OCI-LY1 (cell line): ENCODE data around the gene PPCDC.
"Not testable (repeated sequence)": the region's sequence is repeated elsewhere in the genome, so short reads cannot be mapped to it uniquely, and the experiment has no call there.

Experiments used
- H2AFZ ChIP-seq: fragments of 200-600 bp; sonication (generic), shearing (Covaris generic); 2 replicates; pipeline ENCODE4 v1.6.0; 2014; ENCODE audit warnings: antibody characterized with exemption, mild to moderate bottlenecking, low read length
- H3F3A ChIP-seq: fragments of 200-600 bp; sonication (generic), shearing (Covaris generic); 2 replicates; pipeline ENCODE4 v1.6.0; 2014; ENCODE audit warnings: mild to moderate bottlenecking, antibody characterized with exemption, low read length, moderate library complexity; ENCODE audit not compliant: insufficient read depth
- H3K27ac ChIP-seq: fragments of 200-600 bp; sonication (generic); 2 replicates; pipeline ENCODE4 v1.5.1; 2014; ENCODE audit warnings: low read length, mixed run types, mild to moderate bottlenecking, low read depth; ENCODE audit not compliant: poor library complexity, severe bottlenecking
- H3K27me3 ChIP-seq: fragments of 200-600 bp; sonication (generic); 2 replicates; pipeline ENCODE4 v1.6.0; 2014; ENCODE audit warnings: antibody characterized with exemption, mild to moderate bottlenecking, low read length, moderate library complexity; ENCODE audit not compliant: insufficient read depth
- H3K36me3 ChIP-seq: fragments of 200-600 bp; sonication (generic); 2 replicates; pipeline ENCODE4 v1.6.1; 2014; ENCODE audit warnings: mild to moderate bottlenecking, antibody characterized with exemption, low read length, moderate library complexity, mixed read lengths; ENCODE audit not compliant: insufficient read depth
- H3K4me1 ChIP-seq: fragments of 200-600 bp; sonication (generic); 2 replicates; pipeline ENCODE4 v1.5.1; 2014; ENCODE audit warnings: mild to moderate bottlenecking, low read length, moderate library complexity; ENCODE audit not compliant: insufficient read depth, severe bottlenecking
- H3K4me2 ChIP-seq: fragments of 200-600 bp; sonication (generic), shearing (Covaris generic); 2 replicates; pipeline ENCODE4 v1.6.1; 2014; ENCODE audit warnings: low read length
- H3K4me3 ChIP-seq: fragments of 200-600 bp; sonication (generic); 2 replicates; pipeline ENCODE4 v1.5.1; 2014; ENCODE audit warnings: low read length, low read depth, mild to moderate bottlenecking, mixed read lengths; ENCODE audit not compliant: poor library complexity, severe bottlenecking
- H3K79me2 ChIP-seq: fragments of 200-600 bp; shearing (Covaris generic); 2 replicates; pipeline ENCODE4 v1.6.1; 2016; ENCODE audit warnings: mixed run types, low read length, mixed read lengths; ENCODE audit not compliant: insufficient read depth
- H3K9ac ChIP-seq: fragments of 200-600 bp; sonication (generic), shearing (Covaris generic); 2 replicates; pipeline ENCODE4 v1.6.1; 2014; ENCODE audit warnings: mild to moderate bottlenecking, low read length, mixed read lengths
- H3K9me2 ChIP-seq: fragments of 200-600 bp; sonication (generic), shearing (Covaris generic); 2 replicates; pipeline ENCODE4 v1.6.1; 2014; ENCODE audit warnings: low read depth, mild to moderate bottlenecking, low read length, mixed read lengths
- H3K9me3 ChIP-seq: fragments of 200-600 bp; shearing (Covaris generic); 2 replicates; pipeline ENCODE4 v1.6.1; 2014; ENCODE audit warnings: low read length, mixed read lengths
- H4K20me1 ChIP-seq: fragments of 200-600 bp; sonication (generic), shearing (Covaris generic); 2 replicates; pipeline ENCODE4 v1.6.0; 2016; ENCODE audit warnings: mild to moderate bottlenecking, low read length; ENCODE audit not compliant: insufficient read depth
- CTCF ChIP-seq: fragments of 200-600 bp; sonication (generic), shearing (Covaris generic); IDR thresholded peaks from 2 replicates; pipeline ENCODE4 v1.5.1; 2017; ENCODE audit warnings: mild to moderate bottlenecking, antibody characterized with exemption, low read length, moderate library complexity, mixed read lengths
- EZH2 ChIP-seq: fragments of 200-600 bp; sonication (generic), shearing (Covaris generic); IDR thresholded peaks from 2 replicates; pipeline ENCODE4 v1.8.0; 2017; ENCODE audit warnings: borderline replicate concordance, mixed run types, mild to moderate bottlenecking, antibody characterized with exemption, low read length, moderate library complexity, mixed read lengths

PPCDC gene

DNA sequence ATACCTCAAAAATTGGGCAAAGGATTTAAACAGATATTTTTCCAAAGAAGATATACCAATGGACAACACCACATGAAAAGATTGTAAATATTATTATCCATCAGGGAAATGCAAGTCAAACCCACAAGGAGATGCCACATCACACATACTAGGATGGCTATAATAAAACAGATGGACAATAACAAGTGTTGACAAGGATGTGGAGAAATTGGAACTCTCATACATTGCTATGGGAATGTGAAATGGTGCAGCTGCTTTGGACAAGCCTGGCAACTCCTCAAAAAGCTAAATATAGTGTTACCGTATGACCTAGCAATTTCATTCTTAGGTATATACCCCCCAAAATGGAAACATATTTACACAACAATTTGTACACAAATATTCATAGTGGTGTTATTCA, 59.3 kb downstream of the PPCDC start:
- Histone ChIP-seq H3K79me2 (no peaks in the 10 kb centered on the region), H3K9ac (no peak overlapping the region), H3K36me3 (no peaks in the 10 kb centered on the region), H3K27me3 (no peaks in the 10 kb centered on the region), H4K20me1 (no peaks in the 10 kb centered on the region), H3K4me3 (no peak overlapping the region), H2AFZ (no peak overlapping the region), H3K4me1 (no peaks in the 10 kb centered on the region), H3K9me2 (no peaks in the 10 kb centered on the region), H3K27ac (no peak overlapping the region), H3K4me2 (no peak overlapping the region), H3K9me3 (peaks cover 4% of the 10 kb centered on the region; the same call in 1 of the 2 replicates), H3F3A (no peaks in the 10 kb centered on the region)
- TF ChIP-seq EZH2 (no peak), CTCF (no peak)

- not testable (repeated sequence) for H3K9me3 ChIP-seq, H3K27me3 ChIP-seq, H3K4me3 ChIP-seq, H3K27ac ChIP-seq, H2AFZ ChIP-seq, H3K4me1 ChIP-seq, H3F3A ChIP-seq, H3K4me2 ChIP-seq, H3K9me2 ChIP-seq, H3K9ac ChIP-seq, H4K20me1 ChIP-seq, H3K79me2 ChIP-seq, H3K36me3 ChIP-seq
Measured at GRCh38 chr15:75085708-75086107, 62.3 kb downstream of the PPCDC start.

- Histone ChIP-seq H3K4me3 (no peak overlapping the region), H3K4me2 (no peak overlapping the region), H3K36me3 (no peaks in the 10 kb centered on the region), H3F3A (no peaks in the 10 kb centered on the region), H4K20me1 (no peaks in the 10 kb centered on the region), H3K4me1 (no peaks in the 10 kb centered on the region), H2AFZ (no peak overlapping the region), H3K9me3 (no peaks in the 10 kb centered on the region), H3K27me3 (no peaks in the 10 kb centered on the region), H3K9me2 (no peaks in the 10 kb centered on the region), H3K27ac (no peak overlapping the region), H3K9ac (no peak overlapping the region), H3K79me2 (no peaks in the 10 kb centered on the region)
- TF ChIP-seq EZH2 (no peak), CTCF (no peak)
Measured at GRCh38 chr15:75089456-75090387, 66.3 kb downstream of the PPCDC start.

DNA sequence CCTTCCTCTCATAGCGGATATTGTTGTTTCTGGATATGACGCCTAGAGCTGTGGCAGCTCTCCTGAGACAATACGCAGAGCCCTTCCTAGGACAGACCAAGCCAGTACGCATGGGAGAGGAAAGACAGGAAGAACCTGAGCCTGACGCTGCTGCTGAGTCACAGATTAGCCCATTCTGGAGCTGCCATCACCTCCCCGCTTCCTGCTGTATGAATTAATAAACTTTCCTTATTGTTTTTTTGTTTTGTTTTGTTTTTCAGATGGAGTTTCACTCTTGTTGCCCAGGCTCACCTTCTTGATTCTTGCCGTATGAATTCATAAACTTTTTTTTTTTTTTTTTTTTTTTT, 67.0 kb downstream of the PPCDC start:
- Histone ChIP-seq H4K20me1 (no peaks in the 10 kb centered on the region), H3K4me3 (no peak overlapping the region), H3F3A (no peaks in the 10 kb centered on the region), H3K27me3 (no peaks in the 10 kb centered on the region), H3K4me2 (no peak overlapping the region), H3K79me2 (no peaks in the 10 kb centered on the region), H2AFZ (no peak overlapping the region), H3K4me1 (no peaks in the 10 kb centered on the region), H3K27ac (no peak overlapping the region), H3K9me3 (no peaks in the 10 kb centered on the region), H3K9me2 (no peaks in the 10 kb centered on the region), H3K36me3 (no peaks in the 10 kb centered on the region), H3K9ac (no peak overlapping the region)
- no peak for TF ChIP-seq EZH2
- no peak for TF ChIP-seq CTCF
